ENCODE data around the gene NREP. TPM values are rescaled to one million over a fixed set of nuclear protein-coding genes. Genes with fewer than 3 reads are reported as not detected.

The NREP gene
- 1.3 TPM for total RNA-seq
- polyA plus RNA-seq: 1 to 10 TPM in 1 of 4 donors, under 1 TPM in 3; 0.14 to 1.3 (median 0.54) TPM

DNA sequence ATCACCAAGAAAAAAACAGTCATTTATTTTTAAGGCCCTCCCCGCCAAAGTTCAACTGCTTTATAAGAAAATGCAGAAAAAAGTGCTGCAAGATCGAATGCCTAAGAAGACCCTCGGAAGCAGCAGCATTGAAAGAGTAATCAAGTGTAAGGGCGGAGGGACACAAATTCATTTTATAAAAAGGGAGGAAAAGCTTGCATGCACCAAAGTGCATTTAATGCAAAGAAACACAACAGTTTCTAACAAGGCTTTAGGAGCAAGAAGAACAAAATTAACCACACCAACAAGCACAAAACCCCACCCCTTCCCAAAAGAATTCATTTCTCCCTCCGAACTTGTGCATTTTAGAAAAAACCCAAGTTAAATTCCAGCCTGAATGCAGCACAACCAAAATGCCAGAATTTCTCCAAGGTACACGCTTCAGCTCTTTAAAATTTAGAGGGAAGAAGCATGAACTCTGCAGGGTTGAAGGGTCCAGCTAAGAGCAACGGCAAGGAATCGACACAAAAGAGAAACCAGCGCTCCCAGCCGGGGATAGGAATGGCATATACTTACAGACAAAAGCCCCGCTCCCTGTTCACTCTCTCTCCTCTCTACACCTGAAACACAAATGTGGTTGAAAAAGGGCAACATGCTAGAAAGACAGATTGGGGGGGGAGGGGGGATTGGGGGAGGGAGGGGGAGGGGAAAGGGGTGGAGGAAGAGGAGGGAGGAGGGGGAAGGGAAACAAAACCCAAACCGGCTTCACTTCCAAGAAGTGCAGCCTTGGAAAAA, at the start of gene NREP:
TSS of gene NREP (minus strand) at position 614 of the 774 bp plus-strand sequence. CDS start 1,422 bp downstream, outside the sequence.
- ATAC-seq (ENCODE audit: low read depth in 2 of 2) (no peak), DNase-seq (no peak)
- Mint-ChIP-seq H3K27ac (peak within 1 kb of the TSS in 1 of 3 donors; percentile 92), H3K4me1 (peaks cover 0 to 12% (median 8%) of the 10 kb centered on the region in 4 donors), H3K36me3 (no peaks in the 10 kb centered on the region), H3K9me3 (peaks cover 0 to 3% (median 0%) of the 10 kb centered on the region in 7 donors), H3K4me3 (peak within 1 kb of the TSS; percentile 73 to 90 (median 83)), H3K27me3 (peaks cover 65% of the 10 kb centered on the region)
- peaks cover 33% of the 10 kb centered on the region for H3K27me3 ChIP-seq (ENCODE audit: control insufficient read depth, insufficient read depth, low read length)
- H3K27ac ChIP-seq (ENCODE audit: insufficient read depth, low read length, poor library complexity, severe bottlenecking): no peak within 1 kb of the TSS
- H3K4me1 ChIP-seq (ENCODE audit: control insufficient read depth, insufficient read depth, low read length, poor library complexity, severe bottlenecking): peaks cover 13% of the 10 kb centered on the region
- no peaks in the 10 kb centered on the region for H3K36me3 ChIP-seq (ENCODE audit: control insufficient read depth, insufficient read depth, low read length)
- H3K9me3 ChIP-seq (ENCODE audit: control insufficient read depth in 2 of 2, low read length in 2 of 2): no peaks in the 10 kb centered on the region
- peak within 1 kb of the TSS; percentile 41 for H3K4me3 ChIP-seq (ENCODE audit: low read depth, low read length)

DNA sequence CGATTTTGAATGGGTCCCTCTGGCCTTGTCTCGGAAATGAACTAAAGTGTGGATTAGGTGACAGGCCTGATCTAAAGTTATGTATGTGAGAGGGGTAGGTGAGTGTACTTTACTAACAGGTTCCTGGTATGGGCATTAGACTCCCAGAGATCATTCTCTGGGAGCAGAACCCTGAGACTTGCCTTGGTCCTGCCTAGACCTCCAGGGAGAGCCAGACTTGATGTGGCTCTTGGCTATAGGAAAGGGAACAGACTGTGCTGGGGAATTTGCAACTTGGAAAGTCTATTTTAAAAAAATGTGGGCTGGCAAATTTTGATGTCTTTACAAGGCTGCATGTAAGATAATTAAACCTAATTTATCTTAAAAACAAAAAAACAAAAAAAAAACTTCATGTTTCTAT, 49.8 kb upstream of the NREP start:
- no peak overlapping the region for H3K4me3 Mint-ChIP-seq

DNA sequence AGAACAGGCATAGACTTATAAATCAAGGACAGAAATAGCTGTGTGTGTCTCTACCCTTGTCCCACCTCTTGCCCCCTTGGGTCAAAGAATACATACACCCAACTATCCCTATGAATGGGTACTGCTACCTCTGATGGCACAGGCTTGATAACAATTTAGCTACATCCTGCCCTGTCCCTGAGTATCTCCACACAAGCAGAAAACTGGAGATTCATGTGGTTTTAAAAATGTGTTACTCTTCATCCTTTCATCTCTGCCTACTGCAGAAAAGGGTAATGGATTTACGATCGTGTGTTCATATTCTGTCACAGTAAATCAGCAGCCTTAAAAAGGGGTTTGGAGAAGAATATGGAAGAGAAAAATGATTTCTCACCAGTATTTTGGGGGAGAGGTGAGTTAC, 49.2 kb upstream of the NREP start:
- DNase-seq (no peak), ATAC-seq (ENCODE audit: low read depth in 2 of 2) (no peak)
- Histone ChIP-seq H3K4me1 (ENCODE audit: control insufficient read depth, insufficient read depth, low read length, poor library complexity, severe bottlenecking) (no peaks in the 10 kb centered on the region), H3K27ac (ENCODE audit: insufficient read depth, low read length, poor library complexity, severe bottlenecking) (no peak overlapping the region), H3K27me3 (ENCODE audit: control insufficient read depth, insufficient read depth, low read length) (no peaks in the 10 kb centered on the region), H3K9me3 (ENCODE audit: control insufficient read depth in 2 of 2, low read length in 2 of 2) (no peaks in the 10 kb centered on the region), H3K4me3 (ENCODE audit: low read depth, low read length) (no peak overlapping the region), H3K36me3 (ENCODE audit: control insufficient read depth, insufficient read depth, low read length) (no peaks in the 10 kb centered on the region)
- Mint-ChIP-seq H3K4me3 (no peak overlapping the region), H3K4me1 (no peaks in the 10 kb centered on the region), H3K9me3 (peaks cover 0 to 7% (median 0%) of the 10 kb centered on the region in 7 donors), H3K27ac (no peak overlapping the region), H3K27me3 (no peaks in the 10 kb centered on the region), H3K36me3 (no peaks in the 10 kb centered on the region)

More for the DNA sequence above, 49.8 kb upstream of the NREP start:
- DNase-seq (no peak), ATAC-seq (ENCODE audit: low read depth in 2 of 2) (no peak)
- no peaks in the 10 kb centered on the region for H3K27me3 ChIP-seq (ENCODE audit: control insufficient read depth, insufficient read depth, low read length)
- Mint-ChIP-seq H3K36me3 (no peaks in the 10 kb centered on the region), H3K9me3 (peaks cover 0 to 7% (median 0%) of the 10 kb centered on the region in 7 donors), H3K27ac (no peak overlapping the region), H3K27me3 (no peaks in the 10 kb centered on the region), H3K4me1 (no peaks in the 10 kb centered on the region)
- H3K36me3 ChIP-seq (ENCODE audit: control insufficient read depth, insufficient read depth, low read length): no peaks in the 10 kb centered on the region
- H3K27ac ChIP-seq (ENCODE audit: insufficient read depth, low read length, poor library complexity, severe bottlenecking): no peak overlapping the region
- H3K4me1 ChIP-seq (ENCODE audit: control insufficient read depth, insufficient read depth, low read length, poor library complexity, severe bottlenecking): no peaks in the 10 kb centered on the region
- H3K9me3 ChIP-seq (ENCODE audit: control insufficient read depth in 2 of 2, low read length in 2 of 2): no peaks in the 10 kb centered on the region
- H3K4me3 ChIP-seq (ENCODE audit: low read depth, low read length): no peak overlapping the region

DNA sequence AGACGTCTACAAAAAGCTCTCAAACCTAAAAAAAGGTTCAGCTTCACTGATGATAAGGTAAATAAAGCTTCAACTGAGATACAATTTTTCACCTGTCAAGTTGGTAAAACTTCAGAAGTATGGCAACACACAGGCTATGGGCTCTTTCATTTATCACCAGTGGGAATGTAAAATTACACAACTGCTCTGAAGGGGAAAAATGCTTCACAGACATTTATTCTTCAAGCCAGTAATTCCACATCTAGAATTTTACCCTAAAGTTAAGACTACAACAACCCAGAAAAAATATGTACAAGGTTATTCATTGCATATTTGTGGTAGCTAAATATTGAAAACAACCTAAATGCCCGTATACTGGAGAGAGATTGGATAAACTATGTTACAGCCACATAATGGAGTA, 48.1 kb upstream of the NREP start:
- Histone ChIP-seq H3K27ac (ENCODE audit: insufficient read depth, low read length, poor library complexity, severe bottlenecking) (no peak overlapping the region), H3K4me1 (ENCODE audit: control insufficient read depth, insufficient read depth, low read length, poor library complexity, severe bottlenecking) (no peaks in the 10 kb centered on the region), H3K36me3 (ENCODE audit: control insufficient read depth, insufficient read depth, low read length) (no peaks in the 10 kb centered on the region), H3K9me3 (ENCODE audit: control insufficient read depth in 2 of 2, low read length in 2 of 2) (no peaks in the 10 kb centered on the region), H3K4me3 (ENCODE audit: low read depth, low read length) (no peak overlapping the region), H3K27me3 (ENCODE audit: control insufficient read depth, insufficient read depth, low read length) (no peaks in the 10 kb centered on the region)
- ATAC-seq (ENCODE audit: low read depth in 2 of 2): no peak
- Mint-ChIP-seq H3K36me3 (no peaks in the 10 kb centered on the region), H3K9me3 (peaks cover 0 to 5% (median 0%) of the 10 kb centered on the region in 7 donors), H3K27me3 (no peaks in the 10 kb centered on the region), H3K4me1 (no peaks in the 10 kb centered on the region), H3K4me3 (no peak overlapping the region), H3K27ac (no peak overlapping the region)
- no peak for DNase-seq

GRCh38 chr5:111800351-111800750, 43.4 kb upstream of the NREP start:
- no peaks in the 10 kb centered on the region for H3K27me3 Mint-ChIP-seq
- peaks cover 0 to 3% (median 0%) of the 10 kb centered on the region in 7 donors for H3K9me3 Mint-ChIP-seq
- Histone ChIP-seq H3K27ac (ENCODE audit: insufficient read depth, low read length, poor library complexity, severe bottlenecking) (no peak overlapping the region), H3K9me3 (ENCODE audit: control insufficient read depth in 2 of 2, low read length in 2 of 2) (no peaks in the 10 kb centered on the region), H3K27me3 (ENCODE audit: control insufficient read depth, insufficient read depth, low read length) (no peaks in the 10 kb centered on the region), H3K36me3 (ENCODE audit: control insufficient read depth, insufficient read depth, low read length) (no peaks in the 10 kb centered on the region), H3K4me1 (ENCODE audit: control insufficient read depth, insufficient read depth, low read length, poor library complexity, severe bottlenecking) (no peaks in the 10 kb centered on the region), H3K4me3 (ENCODE audit: low read depth, low read length) (no peak overlapping the region)
- no peaks in the 10 kb centered on the region for H3K36me3 Mint-ChIP-seq
- no peak overlapping the region for H3K27ac Mint-ChIP-seq
- no peaks in the 10 kb centered on the region for H3K4me1 Mint-ChIP-seq
- no peak overlapping the region for H3K4me3 Mint-ChIP-seq
- DNase-seq: no peak
- ATAC-seq (ENCODE audit: low read depth in 2 of 2): no peak

DNA sequence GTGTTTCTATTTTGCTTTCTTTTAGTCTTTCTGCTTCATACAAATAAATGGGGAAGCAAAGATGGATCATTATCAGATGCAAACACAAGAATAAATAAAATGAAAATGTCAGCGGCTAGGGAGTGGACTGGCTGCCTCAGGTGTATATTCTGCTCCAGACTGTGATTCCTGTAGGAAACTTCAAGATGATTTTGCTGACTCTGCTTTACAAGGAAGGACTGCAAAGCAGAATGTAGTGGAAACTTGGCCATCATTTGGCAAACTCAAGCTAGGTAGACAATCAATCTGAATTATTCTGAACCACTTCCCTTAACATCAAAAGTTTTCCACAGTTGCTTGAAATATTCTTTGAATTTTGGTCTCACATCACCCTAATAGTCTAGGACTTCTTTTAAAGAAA, 38.1 kb upstream of the NREP start:
- DNase-seq (no peak), ATAC-seq (ENCODE audit: low read depth in 2 of 2) (no peak)
- Mint-ChIP-seq H3K36me3 (no peaks in the 10 kb centered on the region), H3K27ac (no peak overlapping the region), H3K4me3 (no peak overlapping the region), H3K4me1 (no peaks in the 10 kb centered on the region), H3K27me3 (no peaks in the 10 kb centered on the region), H3K9me3 (peaks cover 0 to 3% (median 0%) of the 10 kb centered on the region in 7 donors)
- no peaks in the 10 kb centered on the region for H3K27me3 ChIP-seq (ENCODE audit: control insufficient read depth, insufficient read depth, low read length)
- H3K4me1 ChIP-seq (ENCODE audit: control insufficient read depth, insufficient read depth, low read length, poor library complexity, severe bottlenecking): no peaks in the 10 kb centered on the region
- H3K4me3 ChIP-seq (ENCODE audit: low read depth, low read length): no peak overlapping the region
- H3K27ac ChIP-seq (ENCODE audit: insufficient read depth, low read length, poor library complexity, severe bottlenecking): no peak overlapping the region
- H3K9me3 ChIP-seq (ENCODE audit: control insufficient read depth in 2 of 2, low read length in 2 of 2): no peaks in the 10 kb centered on the region
- no peaks in the 10 kb centered on the region for H3K36me3 ChIP-seq (ENCODE audit: control insufficient read depth, insufficient read depth, low read length)

DNA sequence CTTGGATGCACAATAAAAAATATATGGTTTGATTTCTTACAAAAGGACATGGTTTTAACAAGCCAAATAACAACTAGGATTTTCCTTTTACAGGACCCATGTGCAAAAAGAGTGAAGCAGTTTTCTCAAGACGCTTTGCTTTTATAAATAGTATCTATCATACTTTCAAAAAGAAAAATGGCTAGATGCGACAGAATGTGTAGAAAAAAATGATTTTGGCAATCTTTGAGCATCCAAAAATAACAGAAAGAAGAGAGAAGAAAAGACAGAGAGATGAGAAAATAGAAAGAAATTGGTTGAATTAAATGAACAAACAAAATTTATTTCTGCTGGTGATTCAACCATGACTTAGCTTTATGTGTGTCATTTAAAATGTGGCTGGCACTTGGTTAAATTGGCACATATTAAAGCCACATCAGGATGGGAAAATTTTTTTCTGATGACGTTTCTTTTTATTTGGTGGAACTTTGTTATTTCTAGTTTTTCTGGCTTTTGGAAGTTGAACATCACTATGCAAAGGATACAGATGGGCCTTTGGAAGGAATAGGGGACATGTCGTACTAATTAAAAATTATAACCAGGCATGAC, 35.6 kb upstream of the NREP start:
- Histone ChIP-seq H3K4me3 (ENCODE audit: low read depth, low read length) (no peak overlapping the region), H3K4me1 (ENCODE audit: control insufficient read depth, insufficient read depth, low read length, poor library complexity, severe bottlenecking) (no peaks in the 10 kb centered on the region), H3K27me3 (ENCODE audit: control insufficient read depth, insufficient read depth, low read length) (no peaks in the 10 kb centered on the region), H3K27ac (ENCODE audit: insufficient read depth, low read length, poor library complexity, severe bottlenecking) (no peak overlapping the region), H3K36me3 (ENCODE audit: control insufficient read depth, insufficient read depth, low read length) (no peaks in the 10 kb centered on the region), H3K9me3 (ENCODE audit: control insufficient read depth in 2 of 2, low read length in 2 of 2) (no peaks in the 10 kb centered on the region)
- DNase-seq (no peak), ATAC-seq (ENCODE audit: low read depth in 2 of 2) (no peak)
- H3K4me3 Mint-ChIP-seq: no peak overlapping the region
- no peaks in the 10 kb centered on the region for H3K36me3 Mint-ChIP-seq
- no peaks in the 10 kb centered on the region for H3K27me3 Mint-ChIP-seq
- no peak overlapping the region for H3K27ac Mint-ChIP-seq
- H3K4me1 Mint-ChIP-seq: no peaks in the 10 kb centered on the region
- H3K9me3 Mint-ChIP-seq: peaks cover 0 to 3% (median 0%) of the 10 kb centered on the region in 7 donors
